LNCaP clone FGC (cell line): Measurements from ENCODE around the gene NME7.

Experiments
- DNase-seq: peaks from one replicate; pipeline ENCODE4 v3.0.0-alpha.2; 2011; ENCODE audit warnings: low read depth
- H3K4me3 ChIP-seq: 2 replicates; pipeline ENCODE4 v1.5.1; 2011; ENCODE audit warnings: mild to moderate bottlenecking, low read depth, low read length, control low read depth
- TF ChIP-seq, protein P1 (sequence below): IDR thresholded peaks from 2 replicates; pipeline ENCODE4 v1.5.1; 2012; ENCODE audit warnings: mild to moderate bottlenecking; ENCODE audit not compliant: control insufficient read depth, insufficient read depth; ENCODE audit errors: extremely low read depth

Gene NME7

GRCh38 chr1:169207797-169208520 is 159.6 kb downstream of the NME7 start:
- no peak for DNase-seq
- H3K4me3 ChIP-seq: no peak overlapping the region

GRCh38 chr1:169204157-169204556 is 163.4 kb downstream of the NME7 start:
- TF ChIP-seq, protein P1, sequence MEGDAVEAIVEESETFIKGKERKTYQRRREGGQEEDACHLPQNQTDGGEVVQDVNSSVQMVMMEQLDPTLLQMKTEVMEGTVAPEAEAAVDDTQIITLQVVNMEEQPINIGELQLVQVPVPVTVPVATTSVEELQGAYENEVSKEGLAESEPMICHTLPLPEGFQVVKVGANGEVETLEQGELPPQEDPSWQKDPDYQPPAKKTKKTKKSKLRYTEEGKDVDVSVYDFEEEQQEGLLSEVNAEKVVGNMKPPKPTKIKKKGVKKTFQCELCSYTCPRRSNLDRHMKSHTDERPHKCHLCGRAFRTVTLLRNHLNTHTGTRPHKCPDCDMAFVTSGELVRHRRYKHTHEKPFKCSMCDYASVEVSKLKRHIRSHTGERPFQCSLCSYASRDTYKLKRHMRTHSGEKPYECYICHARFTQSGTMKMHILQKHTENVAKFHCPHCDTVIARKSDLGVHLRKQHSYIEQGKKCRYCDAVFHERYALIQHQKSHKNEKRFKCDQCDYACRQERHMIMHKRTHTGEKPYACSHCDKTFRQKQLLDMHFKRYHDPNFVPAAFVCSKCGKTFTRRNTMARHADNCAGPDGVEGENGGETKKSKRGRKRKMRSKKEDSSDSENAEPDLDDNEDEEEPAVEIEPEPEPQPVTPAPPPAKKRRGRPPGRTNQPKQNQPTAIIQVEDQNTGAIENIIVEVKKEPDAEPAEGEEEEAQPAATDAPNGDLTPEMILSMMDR: no peak
- no peak for DNase-seq
- H3K4me3 ChIP-seq: no peak overlapping the region

More at GRCh38 chr1:169207797-169208520, 159.6 kb downstream of the NME7 start:
- TF ChIP-seq, protein P1: no peak

DNA sequence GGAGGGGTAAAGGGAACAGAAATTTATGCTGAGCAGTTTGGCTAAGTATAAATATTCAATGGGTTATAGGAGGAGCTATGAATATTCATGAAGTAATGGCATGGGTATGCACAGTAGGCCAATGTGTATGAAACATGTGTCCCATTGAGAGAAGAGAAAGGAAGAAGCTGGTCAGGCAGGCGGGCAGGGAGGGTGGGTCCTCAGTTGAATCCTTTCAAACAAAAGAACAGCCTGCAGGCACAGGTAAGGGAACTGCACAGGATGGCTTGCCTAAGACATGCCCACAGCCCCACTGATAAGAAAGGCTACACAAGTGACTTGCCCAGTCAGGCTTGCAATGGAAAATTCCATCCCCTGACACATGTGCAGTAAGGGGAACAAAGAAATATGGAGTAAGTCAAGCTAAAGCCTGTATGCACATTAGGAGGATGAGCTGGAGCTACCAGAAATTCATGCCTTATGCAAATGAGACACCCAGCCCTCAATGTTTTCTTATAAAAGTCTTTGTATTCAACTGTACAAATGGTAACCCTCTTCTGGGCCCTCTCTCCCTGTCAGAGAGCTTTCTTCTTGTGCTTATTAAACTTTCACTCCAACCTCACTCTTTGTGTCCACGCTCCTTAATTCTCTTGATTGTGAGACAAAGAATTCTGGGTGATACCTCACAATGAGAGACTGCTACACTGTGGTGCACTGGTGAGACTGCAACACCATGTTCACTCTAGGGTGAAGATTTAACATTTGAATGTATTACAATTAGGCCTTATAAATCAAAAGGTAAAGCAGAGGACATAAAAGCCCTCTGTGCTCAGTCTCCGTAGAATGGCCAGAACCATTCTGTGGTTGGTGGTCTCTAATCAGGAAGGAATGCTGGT is 164.6 kb downstream of the NME7 start:
- no peak for DNase-seq
- TF ChIP-seq, protein P1: no peak
- H3K4me3 ChIP-seq: no peak overlapping the region

- TF ChIP-seq, protein P1: no peak
These were observed 166.4 kb downstream of the NME7 start for GRCh38 chr1:169201084-169201619.

DNA sequence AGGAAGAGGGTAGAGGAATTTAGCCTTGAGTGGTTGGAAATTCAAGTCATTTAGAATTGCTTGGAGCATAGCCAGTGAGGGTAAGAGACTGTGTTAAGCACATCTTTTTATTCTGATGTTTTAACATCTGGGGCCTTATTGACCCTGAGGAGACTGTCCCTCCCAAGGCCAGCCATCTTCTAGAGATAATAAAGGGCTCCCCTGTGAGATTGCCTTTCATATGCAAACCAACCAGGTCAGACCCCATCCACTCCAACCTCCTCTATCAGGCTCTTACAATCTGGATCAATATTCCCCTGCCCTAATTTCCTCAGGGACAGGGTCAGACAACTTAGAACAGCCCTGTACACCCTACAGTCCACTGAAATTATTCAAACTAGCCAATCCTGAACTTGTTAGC is 167.3 kb downstream of the NME7 start:
- DNase-seq: no peak

More at GRCh38 chr1:169201084-169201619, 166.4 kb downstream of the NME7 start:
- H3K4me3 ChIP-seq: no peak overlapping the region
- DNase-seq: no peak

GRCh38 chr1:169196581-169196980 is 171.0 kb downstream of the NME7 start:
- no peak for DNase-seq
- no peak overlapping the region for H3K4me3 ChIP-seq
- TF ChIP-seq, protein P1: no peak

More for the DNA sequence above, 167.3 kb downstream of the NME7 start:
- H3K4me3 ChIP-seq: no peak overlapping the region
- TF ChIP-seq, protein P1: no peak
